NCI-H345 (cell line): ENCODE data around the gene ADIPOR2.
A peak's percentile ranks its signal among the peaks of the same experiment; 100 is the strongest.
"Not testable (repeated sequence)": the region's sequence is repeated elsewhere in the genome, so short reads cannot be mapped to it uniquely, and the experiment has no call there.

ENCODE experiments used
- DNase-seq: peaks from one replicate; lab custom pipeline; 2025; lab: John Stamatoyannopoulos, UW

Gene ADIPOR2

DNA sequence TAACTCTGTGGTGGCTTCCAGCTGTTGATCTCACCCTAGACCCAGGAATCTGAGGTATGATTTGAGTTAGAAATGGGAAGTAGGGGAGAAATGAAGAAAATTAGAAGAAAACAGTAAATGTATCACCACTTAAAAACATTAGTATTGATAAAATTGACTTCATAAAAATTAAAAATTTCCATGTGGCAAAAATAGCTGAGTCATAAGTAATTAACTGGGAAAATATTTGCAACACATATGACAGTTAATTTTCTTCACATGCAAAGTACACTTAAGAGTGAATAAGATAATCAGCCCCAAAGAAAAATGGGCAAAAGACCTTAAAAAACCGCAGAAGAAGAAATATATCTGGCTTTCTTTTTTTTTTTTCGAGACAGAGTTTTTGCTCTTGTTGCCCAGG, 25.5 kb upstream of the ADIPOR2 start:
- no peak for DNase-seq

DNA sequence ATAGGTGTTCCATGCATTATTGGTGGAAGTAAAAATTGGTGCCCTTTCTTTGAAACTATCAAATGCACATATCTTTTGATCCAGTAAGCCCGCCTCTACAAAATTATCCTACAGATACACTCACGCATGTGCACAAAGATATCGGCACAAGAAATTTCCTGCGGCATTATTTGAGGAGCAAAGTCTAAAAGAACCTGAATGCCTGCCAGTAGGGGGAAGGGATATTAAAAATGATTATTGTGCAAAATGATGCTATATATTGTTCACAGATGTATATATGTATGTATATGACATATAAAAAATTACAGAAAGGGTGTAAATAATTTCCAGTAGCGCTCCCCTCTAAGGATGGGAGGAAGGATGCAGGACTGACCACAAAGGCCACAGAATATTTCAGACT, 24.7 kb upstream of the ADIPOR2 start:
- no peak for DNase-seq

DNA sequence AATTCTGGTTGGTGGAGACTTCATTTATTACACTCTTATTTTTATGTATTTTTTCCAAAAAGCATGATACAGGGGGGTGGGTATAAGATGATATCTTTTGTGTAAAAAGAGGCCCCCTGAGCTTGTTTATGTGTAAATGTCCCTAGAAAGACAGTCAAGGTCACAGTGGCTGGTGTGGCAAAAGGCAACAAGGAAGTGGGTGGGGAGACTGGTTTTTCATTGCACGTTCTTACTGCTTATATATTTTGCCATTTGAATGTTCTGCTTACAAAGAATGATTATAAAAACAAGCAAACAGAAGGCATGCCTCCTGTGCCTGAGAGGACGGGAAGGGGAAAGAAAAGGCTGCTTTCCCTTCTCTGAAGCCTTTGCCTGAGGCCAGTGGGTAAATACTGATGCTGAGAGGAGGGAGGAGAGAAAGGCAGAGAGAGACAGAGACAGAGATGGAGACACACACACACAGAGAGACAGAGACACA, 24.1 kb upstream of the ADIPOR2 start:
- no peak for DNase-seq

DNA sequence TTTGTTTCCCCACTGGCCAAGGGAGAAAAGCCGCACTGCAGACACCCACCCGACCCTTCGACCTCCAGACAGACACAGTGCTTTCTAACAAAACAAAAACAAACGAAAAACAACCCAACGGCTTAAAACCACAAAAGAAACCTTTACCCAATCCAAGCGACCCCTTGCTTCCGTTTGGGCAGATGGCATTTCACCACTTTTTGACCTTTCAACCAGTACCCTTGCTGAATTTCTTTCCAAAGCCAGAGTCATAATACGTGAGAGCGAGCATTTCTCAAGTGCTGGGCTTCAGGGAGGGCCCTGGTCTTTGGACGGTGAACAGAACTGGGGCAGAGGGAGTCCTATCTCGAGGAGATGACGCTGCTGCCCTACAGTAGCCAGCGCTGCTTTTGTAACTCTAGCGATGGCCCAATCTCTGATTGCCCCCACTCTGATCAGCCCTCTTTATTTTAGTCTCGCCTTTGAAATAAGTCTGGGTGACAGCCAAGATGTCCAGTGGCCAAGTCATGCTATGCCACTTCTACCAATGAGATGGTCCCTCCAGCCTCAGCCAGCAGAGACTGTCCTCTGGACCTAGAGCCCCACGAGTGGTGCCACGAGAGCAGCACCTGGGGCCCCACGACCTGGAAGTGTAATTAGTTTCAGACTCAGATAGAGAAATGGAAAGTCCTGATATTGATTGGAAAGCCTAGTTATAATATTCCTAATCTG, 21.9 kb upstream of the ADIPOR2 start:
- DNase-seq, result no peak

DNA sequence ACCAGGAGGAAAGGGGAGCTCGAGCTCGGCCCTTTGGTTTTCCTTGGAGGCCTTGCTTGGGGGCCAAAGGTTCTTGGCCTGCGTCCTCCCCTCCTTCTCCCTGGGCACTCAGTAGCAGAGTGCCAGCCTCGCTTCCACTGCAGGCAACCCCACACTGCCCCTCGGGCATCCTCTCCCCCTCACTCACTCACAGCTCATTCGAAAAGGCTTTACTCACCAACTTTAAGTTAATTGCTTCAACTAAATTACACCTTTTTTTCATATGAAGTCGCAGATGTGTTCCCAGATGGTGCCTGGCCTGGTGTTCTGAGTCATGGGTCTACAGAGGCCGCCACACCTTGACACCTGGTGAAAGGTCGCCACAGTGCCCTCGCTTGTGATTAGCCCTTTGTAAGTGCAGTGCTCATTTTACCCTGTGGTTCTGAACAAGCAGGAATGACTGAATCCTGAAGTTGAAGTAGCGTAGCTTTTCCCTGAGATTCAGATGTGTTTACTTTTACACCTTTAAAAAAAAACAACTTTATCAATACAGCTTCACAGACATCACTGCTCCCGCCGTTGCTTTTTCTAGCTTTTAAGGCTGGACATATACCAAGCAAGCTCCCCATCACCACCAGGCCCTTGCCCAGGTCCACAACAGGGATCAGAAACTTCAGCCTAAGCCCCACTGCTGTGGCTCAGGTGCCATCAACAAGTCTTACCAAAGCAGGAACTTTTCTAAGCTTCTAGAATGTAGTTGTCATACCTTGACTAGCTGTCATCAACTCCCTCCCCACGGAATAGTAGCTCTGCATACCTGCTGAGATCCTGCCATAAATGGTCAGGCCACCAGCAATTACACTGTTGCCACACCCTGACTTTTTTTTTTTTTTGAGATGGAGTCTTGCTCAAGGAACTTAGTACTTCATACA, 20.3 kb upstream of the ADIPOR2 start:
- DNase-seq, result no peak

DNA sequence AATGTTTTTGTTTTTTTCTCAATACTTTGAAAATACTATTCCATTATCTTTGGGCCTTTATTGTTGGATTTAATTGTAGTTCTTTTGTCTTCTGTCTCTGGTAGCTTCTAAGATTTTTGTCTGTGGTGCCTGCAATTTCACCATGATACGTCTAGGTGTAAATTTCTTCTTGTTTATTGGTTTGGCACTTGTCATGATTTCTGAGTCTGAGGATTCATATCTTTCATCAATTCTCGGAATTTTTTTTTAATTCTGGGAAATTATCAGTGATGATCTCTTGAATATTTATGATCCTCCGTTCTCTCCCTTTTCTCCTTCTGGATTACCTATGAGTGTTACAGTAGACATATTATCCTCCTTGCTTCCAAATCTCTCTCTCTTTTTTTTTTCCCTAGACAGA, 14.8 kb upstream of the ADIPOR2 start:
- DNase-seq, result no peak

DNA sequence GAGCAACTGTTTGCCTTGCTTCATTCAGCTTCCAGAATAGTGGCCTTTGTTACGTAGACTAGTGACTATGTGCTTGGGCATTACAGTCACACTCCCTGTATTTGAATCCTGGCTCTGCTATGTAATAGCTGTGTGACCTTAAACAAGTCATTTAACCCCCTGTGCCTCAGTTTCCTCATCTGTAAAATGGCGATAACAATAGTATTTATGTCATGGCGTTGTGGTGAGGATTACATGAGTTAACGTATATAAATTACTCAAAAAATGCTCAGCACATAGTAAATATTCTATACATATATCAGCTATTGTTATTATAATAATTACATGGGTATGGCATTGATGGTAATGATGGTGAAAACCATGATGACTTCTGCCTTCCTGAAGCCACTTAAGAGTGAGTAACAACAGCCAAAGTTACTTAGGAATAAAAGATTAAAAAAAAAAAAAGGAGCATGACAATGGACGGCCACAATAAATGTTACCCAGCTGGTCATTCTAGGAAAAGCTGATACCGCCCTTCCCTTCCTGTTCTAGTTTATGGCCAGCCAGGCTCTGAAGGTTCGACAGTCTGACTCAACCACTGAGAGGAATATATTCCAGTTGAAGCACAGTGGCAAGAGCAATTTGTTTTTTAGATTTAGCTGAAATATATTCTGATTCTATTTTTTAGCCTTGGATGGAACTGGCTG, 9.9 kb upstream of the ADIPOR2 start:
- no peak for DNase-seq

DNA sequence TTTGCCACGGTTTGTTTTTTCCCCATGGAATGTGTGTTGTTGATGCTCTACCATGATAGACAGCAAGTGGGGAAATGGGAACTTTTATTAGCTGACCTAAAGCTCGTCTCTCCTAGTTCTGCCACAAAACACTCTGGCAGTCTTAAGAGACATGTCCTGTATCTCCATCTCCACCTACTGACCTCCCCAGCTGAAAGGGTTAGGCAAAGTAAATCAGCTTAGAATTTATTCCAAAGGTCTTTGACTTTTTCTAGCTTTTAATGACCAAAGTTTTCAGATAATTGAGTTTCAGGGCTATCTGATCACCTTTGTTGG, 9.4 kb upstream of the ADIPOR2 start:
- DNase-seq, result no peak

DNA sequence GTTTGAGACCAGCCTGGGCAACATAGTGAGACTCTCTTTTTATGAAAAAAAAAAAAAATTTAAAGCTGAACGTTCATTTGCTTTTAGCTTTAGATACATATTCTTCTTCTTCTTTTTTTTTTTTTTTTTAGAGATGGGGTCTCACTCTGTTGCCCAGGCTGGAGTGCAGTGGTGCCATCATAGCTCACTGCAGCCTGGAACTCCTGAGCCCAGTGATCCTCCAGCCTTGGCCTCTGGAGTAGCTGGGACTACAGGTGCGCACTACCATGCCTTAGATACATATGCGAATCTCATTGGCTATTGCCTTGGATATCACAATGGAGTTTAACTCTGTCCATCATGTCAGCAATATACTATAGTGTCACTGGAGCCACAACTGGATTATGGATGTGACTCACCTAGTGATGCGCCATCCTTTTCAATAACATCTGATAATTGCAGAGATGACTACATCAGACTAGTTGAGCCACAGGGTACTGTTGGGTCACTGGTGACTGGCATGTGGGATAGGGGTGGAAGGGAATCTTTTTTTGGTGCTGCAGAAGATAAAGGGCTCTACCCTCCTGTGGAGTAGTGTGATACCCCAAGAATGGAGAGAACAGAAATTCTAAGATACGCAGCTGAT, 2.7 kb upstream of the ADIPOR2 start:
- no peak for DNase-seq

DNA sequence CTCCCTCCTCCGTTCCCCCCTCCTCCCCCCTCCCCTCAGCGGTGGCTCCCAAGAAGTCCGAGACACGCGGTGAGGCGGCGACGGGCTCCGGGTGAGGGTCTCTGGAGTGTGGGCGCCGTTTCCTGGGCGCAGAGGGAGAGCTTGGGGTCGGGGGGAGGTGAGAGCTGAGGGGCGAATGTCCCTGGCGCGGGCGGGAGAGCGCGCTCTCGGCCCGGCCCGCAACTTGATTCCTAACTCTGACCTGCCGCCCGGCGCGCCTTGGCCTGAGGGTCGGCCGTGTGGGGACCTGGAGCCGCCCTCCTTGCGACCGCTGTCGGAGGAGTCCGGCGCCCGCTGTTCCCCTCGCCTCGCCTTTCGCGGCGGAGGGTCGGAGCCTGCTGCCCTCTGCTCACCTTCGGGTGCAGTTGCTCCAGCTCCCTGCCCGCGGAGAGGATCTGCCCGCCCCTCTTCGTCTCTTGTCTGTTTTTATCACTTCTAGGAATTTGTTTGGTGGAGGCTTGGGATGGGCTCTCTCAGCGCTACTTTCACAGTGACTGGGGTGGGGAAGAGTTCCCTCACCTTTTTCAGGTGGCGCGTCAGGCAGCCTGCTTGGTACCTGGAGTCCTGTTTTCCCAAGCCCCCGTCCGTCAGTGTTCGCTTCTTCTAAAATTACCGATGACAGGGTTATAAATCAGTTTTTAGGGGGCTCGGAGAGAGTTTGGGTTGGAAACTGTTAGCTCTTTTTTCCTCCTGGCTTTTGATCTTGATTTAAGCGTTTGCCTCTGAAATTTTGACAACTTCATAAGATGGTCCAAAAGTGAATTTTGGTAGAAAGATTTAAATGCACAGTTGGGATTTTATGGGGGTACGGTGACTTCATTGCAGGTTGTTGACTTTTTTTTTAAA, 495 bp downstream of the ADIPOR2 start:
- DNase-seq, result peak; percentile 54

DNA sequence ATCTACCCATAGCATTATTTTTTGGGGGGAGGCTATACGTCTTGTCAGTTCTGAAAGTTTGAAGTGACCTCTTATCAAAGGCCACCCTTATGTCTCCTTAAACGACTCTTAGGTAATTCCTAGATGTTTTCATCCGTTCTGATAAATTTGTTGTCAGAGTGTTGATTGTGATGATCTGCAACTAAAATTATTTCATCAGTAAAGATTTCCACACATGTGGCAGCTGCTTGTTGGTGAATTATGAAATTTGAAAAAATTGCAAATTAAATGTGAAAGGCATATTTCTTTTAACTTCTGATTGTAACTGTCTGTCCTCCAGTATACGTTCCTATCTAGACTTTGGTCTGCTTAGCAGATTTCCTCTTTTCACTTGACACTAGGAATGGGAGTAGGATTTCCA, 1.4 kb downstream of the ADIPOR2 start:
- DNase-seq, result no peak

DNA sequence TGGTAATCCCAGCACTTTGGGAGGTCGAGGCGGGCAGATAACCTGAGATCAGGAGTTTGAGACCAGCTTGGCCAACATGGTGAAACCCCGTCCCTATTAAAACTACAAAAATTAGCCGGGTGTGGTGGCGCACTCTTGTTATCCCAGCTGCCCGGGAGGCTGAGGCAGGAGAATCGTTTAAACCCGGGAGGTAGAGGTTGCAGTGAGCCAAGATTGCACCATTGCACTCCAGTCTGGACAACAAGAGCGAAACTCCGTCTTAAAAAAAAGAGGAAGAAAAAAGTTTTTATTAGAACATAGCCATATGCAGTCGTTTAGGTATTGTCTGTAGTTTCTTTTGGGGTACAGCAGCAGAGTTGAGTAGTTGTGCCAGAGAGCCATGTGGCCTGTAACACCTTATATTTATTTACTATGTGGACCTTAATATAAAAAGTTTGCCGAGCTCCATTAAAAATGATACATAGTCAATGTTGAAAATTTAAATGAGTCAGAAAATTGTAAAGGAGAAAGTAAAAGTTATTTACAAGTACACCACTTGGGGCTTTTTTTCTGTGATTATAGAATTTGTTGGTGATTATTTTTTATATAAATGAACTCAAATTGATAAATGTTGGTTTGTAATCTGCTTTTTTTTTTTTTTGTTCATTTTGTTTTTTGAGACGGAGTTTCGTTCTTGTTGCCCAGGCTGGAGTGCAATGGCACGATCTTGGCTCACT, 2.2 kb downstream of the ADIPOR2 start:
- no peak for DNase-seq

DNA sequence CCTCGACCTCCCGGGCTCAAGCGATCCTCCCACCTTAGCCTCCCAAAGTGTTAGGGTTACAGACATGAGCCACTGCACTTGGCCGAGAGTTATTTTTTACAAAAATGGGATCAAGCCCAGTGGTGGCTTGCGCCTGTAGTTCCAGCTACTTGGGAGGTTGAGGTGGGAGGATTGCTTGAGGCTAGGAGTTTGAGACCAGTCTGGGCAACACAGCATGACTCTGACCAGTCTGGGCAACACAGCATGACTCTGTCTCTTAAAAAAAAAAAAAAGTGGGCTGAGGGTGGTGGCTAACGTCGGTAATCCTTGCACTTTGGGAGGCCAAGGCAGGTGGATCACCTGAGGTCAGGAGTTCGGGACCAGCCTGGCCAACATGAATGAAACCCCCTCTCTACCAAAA, 4.2 kb downstream of the ADIPOR2 start:
- DNase-seq, result not testable (repeated sequence)

DNA sequence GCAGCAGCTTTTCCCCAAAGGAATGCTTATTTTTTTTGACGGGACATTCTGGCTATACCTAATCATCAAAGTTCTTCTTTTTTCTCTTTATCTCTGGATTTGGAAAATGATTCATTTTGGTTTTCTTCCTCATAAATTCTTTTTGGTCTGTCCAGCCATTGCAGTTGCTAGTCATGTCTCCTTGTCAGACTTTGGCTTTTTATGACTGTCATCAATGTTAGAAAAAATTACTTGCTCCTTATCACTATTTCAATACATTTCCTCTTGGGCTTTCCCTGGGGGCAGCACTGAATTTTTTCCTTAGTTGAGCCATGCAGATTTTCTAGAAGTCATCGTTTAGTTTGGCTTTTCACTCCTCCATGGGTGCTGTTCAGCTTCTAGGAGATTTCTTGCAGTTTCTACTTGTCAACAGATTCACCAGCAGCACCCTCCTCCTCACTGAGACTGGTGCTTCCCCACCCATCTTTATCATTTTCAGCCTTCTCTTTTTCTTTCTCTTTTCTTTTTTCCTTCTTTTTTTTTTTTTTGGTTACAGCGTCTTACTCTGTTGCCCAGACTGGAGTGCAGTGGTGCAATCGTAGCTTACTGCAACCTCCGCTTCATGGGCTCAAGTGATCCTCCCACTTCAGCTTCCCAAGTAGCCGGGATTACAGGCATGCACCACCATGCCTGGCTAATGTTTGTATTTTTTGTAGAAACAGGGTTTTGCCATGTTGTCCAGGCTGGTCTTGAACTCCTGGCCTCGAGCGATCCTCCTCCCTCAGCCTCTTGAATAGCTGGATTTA, 5.2 kb downstream of the ADIPOR2 start:
- no peak for DNase-seq

DNA sequence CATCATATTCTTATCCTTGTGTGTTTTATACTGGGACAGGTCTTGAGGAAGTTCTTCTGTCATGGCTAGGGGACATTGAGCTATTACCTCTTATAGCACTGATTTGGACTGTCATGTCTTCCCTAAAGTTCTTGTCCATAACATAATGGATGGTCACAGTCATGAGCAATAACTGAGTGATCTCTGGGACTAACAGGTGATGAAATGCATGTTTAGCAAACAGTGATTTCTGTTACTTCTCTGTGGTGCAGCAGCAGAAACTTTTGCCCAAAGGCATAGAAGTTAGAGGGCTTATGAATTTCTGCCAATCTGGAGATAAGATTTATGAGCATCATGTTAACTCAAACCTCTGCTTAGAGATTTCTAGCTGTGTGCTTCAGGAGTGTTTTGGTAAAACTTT, 5.9 kb downstream of the ADIPOR2 start:
- DNase-seq, result no peak

DNA sequence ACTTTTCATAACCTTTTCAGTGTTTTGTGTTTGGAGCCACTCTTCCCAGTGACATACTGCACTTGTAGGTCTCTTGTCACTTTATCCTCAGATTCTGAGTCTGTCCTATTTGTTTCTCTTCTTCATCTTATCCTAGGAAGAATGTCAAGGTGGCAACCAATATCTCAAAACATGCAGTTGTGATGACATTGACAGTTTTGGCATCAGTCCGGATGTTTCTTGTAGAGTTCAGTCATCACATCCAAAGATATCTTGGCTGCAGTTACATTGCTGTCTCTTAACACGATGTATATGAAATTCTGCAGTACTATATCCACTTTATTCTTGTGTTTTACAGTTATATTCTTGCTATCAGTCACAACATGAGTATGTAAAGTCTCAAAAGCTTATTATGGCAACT, 6.4 kb downstream of the ADIPOR2 start:
- DNase-seq, result no peak

DNA sequence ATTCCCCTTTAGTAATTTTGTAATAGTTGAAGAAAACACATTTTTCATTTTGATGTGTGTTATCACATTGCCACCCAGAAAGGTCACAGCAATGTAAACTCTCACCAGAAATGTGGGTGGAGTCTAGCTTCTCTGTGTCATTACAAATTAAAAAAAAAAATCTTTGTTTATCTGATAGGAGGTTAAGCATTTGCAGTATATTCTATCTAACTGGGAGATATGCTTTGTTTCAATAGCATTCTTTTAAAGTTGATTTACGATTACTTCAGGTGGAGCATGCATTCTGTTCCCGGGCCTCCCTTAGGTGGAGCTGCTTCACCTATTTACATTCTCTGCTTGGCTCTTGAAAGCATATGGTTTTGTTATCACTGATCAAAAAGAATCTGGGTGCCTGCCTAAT, 7.8 kb downstream of the ADIPOR2 start:
- DNase-seq, result no peak

DNA sequence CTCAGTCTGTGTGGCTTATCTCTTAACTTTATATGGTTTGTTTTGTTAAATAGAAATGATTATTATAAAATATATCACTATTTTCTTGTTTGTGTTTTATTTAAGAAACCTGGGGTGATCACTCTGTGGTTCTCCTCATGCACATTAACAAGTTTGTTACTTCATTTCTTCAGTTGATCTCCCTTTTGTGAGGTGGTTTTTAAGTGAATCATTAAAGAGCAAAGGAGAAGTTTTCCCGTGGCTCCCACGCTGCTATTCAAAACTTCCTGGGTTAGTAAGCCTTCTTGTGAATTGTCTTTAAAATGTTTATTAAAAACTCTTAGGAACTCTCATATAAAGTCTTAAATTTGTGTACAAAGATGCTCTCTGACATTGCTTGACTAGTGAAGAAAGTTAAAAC, 11.8 kb downstream of the ADIPOR2 start:
- DNase-seq, result no peak

DNA sequence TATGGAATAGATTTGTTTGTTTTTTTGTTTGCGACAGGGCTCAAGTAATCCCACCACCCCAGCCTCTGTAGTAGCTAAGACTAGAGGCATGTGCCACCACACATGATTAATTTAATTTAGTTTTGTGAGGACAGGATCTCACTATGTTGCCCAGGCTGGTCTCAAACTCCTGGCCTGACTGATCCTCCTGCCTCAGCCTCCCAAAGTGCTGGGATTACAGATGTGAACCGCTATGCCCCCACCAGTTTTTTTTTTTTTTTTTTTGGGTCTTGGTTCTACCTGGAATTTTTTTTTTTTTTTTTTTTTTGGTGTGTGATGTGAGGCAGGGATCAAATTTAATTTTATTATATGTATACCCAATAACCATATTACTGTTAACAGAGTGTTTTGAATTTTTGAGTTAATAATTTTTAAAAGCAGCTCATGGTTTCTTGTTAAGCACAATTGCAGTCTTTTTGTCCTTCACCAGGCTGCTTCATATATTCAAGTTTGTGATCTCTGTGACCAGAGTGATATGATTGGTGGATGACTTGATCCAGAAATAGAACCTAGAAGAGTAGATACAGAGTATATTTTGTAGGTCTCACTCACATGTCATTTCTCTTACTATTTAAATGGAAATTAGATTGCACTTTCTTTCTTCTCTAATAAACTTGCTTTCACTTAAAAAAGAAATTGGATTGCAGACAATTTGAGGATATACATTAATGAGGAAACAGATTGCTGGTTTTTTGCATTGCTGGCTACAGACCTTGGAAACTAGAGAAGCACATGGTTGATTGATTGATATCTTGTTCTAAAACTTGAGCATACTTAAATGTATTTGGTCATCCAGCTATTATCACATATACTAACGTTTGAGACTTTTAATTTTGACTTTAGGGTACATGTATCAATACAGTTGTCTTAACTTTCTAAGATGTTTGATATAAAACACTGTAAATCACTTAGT, 13.2 kb downstream of the ADIPOR2 start:
- DNase-seq, result no peak
